HG02610 (cell line): Measurements from ENCODE around the gene AP4M1.
"Not testable (repeated sequence)": the region's sequence is repeated elsewhere in the genome, so short reads cannot be mapped to it uniquely, and the experiment has no call there.

ENCODE experiments used
- ATAC-seq: cut with Tn5 transposase; IDR thresholded peaks from one replicate; pipeline ENCODE4 v1.9.1; 2021; ENCODE audit warnings: mild to moderate bottlenecking, moderate library complexity; ENCODE audit not compliant: unreplicated experiment

Gene AP4M1

DNA sequence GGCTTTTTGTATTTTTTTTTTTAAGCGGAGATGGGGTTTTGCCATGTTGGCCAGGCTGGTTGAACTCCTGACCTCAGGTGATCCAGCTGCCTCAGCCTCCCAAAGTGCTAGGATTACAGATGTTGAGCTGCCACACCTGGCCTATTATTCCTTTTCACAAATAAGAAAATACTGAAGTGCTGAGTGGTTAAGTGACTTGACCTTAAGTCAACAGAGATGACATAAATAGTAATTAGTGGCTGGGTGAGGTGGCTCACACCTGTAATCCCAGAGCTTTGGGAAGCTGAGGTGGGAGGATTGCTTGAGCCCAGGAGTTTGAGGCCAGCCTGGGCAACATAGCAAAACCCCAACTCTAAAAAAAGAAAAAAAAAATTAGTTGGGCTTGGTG lies 28.8 kb downstream of the AP4M1 start:
- not testable (repeated sequence) for ATAC-seq

- no peak for ATAC-seq
These were observed 29.4 kb downstream of the AP4M1 start for GRCh38 chr7:100130608-100131453.

DNA sequence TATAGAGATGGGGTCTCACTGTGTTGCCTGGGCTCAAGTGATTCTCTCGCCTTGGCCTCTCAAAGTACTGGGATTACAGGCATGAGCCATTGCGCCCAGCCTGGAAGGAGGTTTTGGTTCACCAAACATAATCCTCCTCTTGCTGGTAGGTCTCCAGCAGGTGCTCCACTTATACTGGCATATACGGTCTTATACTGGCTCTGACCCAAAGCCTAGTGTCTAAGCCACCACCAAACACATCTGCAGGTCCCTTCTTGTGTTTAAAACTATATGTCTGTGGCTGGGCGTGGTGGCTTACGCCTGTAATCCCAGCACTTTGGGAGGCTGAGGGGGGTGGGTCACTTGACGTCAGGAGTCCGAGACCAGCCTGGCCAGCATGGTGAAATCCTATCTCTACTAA lies 30.7 kb downstream of the AP4M1 start:
- ATAC-seq = no peak

DNA sequence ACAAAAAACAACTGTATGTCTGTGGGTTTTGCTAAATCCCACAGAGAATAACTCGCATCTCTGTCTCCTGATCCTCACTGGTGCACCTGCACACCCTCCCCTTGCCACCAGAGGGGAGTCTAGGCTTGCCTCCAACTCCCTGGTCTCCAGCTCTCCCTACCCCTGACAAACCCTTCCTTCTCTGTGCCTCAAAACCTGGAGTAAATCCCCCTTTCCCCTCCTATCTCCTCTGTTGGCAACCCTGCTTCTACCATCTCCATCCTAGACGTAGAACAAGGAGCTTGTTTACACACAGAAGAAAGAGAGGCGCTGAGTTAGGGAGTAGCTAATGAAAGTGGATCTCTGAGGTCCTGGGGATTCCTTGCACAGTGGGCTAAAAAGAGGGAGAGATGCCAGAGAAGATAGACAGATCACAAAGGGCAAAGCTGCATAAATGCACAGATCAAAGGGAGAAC lies 31.3 kb downstream of the AP4M1 start:
- peak; percentile 73 for ATAC-seq

DNA sequence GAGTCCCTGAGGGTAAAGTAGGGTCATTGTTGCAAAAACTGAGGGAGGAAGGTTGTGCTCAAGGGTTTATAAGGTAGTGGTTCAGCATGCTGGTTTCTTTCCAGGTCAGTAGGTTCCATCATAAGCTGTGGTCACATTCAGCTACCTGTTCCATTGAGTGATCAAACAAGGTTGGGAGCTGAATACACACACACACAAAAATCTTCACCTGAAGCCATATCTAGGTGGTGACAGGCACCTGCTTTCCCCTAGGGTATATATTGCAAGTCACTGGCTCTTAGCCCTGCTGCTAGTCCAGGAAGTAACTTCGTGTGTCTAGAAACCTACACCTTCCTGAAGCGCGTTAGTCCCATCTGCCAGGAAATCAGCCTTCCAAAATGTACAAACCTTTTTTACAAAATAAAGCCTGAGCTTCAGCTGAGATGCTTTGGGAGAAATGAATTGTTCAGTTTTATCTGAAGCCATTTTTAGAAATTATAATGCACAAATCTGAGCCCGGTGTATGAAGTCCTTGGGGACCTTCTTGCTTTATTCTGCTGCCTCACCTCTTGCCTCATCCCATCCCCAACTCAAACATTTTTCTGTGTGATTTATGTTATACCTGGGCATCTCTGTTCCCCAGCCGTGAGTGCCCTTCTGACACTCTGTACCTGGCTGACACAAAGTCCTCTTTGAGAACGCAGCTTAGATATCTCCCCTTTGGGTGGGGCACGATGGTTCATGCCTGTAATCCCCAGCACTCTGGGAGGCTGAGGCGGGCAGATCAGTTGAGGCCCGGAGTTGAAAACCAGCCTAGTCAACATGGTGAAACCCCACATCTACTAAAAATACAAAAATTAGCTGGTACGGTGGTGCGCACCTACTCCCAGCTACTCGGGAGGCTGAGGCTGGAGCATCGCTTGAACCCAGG lies 36.7 kb downstream of the AP4M1 start:
- ATAC-seq = no peak

- no peak for ATAC-seq
These were observed 40.1 kb downstream of the AP4M1 start for GRCh38 chr7:100141555-100141949.

DNA sequence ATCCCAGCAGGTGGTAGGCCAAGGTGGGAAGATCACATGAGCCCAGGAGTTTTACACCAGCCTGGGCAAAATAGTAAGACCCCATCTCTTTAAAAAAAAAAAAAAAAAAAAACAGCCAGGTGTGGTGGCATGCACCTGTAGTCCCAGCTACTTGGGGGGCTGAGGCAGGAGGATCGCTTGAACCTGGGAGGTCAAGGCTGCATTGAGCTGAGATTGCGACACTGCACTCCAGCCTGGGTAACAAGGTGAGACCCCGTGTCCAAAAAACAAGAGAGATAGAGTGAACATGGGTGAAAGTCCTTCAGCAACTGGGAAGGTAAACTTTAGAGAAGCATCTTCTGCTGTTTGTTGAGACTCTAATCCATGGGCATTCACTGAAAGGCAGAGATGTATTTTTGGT lies 41.0 kb downstream of the AP4M1 start:
- ATAC-seq = no peak

DNA sequence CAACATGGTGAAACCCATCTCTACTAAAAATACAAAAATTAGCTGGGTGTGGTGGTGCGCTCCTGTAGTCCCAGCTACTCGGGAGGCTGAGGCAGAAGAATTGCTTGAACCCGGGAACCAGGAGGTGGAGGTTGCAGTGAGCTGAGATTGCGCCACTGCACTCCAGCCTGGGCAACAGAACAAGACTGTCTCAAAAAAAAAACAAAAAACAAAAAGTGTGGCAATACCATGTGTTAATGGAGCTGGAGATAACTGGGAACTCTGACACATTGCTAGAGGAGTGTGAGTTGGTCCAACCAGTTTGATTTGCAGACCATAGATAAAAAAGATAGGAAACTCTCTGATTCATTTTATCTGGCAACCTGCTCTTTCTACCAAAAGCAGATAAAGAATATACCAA lies 44.9 kb downstream of the AP4M1 start:
- not testable (repeated sequence) for ATAC-seq

GRCh38 chr7:100147278-100147677 lies 45.8 kb downstream of the AP4M1 start:
- no peak for ATAC-seq

- no peak for ATAC-seq
These were observed 46.7 kb downstream of the AP4M1 start for GRCh38 chr7:100148225-100148558.

- peak; percentile 97 for ATAC-seq
These were observed 47.3 kb downstream of the AP4M1 start, which contains the start of gene LAMTOR4 for GRCh38 chr7:100148559-100149328. LAMTOR4 (plus strand) TSS chr7:100148918; CDS start chr7:100148973, 55 bp downstream.

DNA sequence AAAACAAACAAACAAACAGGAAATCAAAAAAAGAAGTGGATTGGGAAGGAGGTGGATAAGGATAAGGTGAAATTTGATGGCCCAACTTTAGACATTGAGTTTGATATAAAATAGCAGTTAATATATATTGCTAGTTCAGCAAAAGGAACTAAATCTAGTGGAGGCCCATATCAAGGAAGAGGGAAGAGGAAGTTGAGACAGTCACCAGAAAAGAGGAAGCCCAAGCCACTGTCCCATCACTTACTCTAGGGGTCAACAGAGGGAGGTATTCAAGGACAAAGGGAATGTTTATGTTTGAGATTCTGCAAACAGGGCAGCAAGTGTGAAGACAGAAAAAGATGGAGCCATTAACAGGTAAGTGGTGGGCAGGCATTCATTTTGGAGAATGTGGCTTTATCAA lies 51.0 kb downstream of the AP4M1 start:
- ATAC-seq = no peak

- no peak for ATAC-seq
These were observed 51.7 kb downstream of the AP4M1 start for GRCh38 chr7:100152937-100153666.

GRCh38 chr7:100153708-100154535 lies 52.5 kb downstream of the AP4M1 start:
- ATAC-seq = no peak

DNA sequence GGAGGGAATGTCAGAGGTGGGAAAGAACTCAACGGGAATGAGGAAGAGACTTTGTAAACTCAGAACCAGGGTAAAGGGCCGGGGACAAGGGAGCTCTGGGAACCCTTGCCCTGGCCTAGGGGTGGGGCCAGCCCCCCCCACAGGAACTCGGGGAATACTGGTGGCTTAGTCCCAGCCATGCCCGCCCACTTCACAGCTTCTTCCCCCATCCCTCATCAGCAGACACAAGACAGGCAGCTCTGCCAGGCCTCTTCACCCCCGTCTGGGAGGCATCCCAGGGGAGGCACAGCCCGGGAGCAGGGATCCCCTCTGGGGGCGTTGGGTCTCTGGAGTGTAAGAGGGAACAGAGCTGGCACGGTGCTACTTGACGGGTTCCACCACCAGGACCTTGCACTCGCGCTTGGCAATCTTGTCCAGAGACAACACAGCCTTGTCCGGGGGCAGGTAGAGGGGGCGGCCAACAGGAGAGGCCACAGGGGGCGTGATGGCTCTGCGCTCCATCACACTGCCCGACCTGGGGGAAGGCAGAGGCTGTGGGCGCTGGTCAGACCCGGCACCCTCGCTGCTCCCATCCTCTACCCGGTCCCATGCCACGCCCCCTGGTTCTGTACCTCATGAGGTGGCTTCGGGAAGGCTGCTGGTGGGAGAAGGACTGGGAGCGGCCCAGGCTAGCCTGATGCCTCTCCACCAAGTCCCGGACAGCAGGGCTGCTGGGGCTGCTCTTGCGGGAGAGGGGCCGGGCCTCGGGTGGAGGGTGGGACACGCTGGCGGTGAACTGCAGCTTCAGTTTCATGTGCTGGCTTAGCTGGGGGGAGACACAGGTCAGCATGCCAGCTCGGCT lies 53.4 kb downstream of the AP4M1 start:
- ATAC-seq = no peak

GRCh38 chr7:100155553-100156317 lies 54.3 kb downstream of the AP4M1 start:
- ATAC-seq = no peak

GRCh38 chr7:100156331-100157068 lies 55.1 kb downstream of the AP4M1 start:
- no peak for ATAC-seq
